Endodermal cell (in vitro differentiated cells): ENCODE results near the gene TRIAP1. TPM values are rescaled to one million over a fixed set of nuclear protein-coding genes. Genes with fewer than 3 reads are reported as not detected.

Experiments
- DNase-seq: peaks from one replicate; pipeline ENCODE4 v3.0.0-alpha.2; 2017
- H3K27ac ChIP-seq: 2 replicates; pipeline ENCODE4 v1.5.1; 2013; ENCODE audit warnings: mild to moderate bottlenecking, low read depth, low read length, moderate library complexity
- H3K27me3 ChIP-seq: 2 replicates; pipeline ENCODE4 v1.6.1; 2013; ENCODE audit warnings: mild to moderate bottlenecking, low read length, moderate library complexity; ENCODE audit not compliant: insufficient read depth, control insufficient read depth, poor library complexity, severe bottlenecking
- H3K36me3 ChIP-seq: 2 replicates; pipeline ENCODE4 v1.7.0; 2013; ENCODE audit warnings: mild to moderate bottlenecking, low read length, moderate library complexity; ENCODE audit not compliant: control insufficient read depth, insufficient read depth
- H3K4me1 ChIP-seq: one replicate; pipeline ENCODE4 v1.7.0; 2013; ENCODE audit warnings: low read length; ENCODE audit not compliant: control insufficient read depth, insufficient read depth
- H3K4me3 ChIP-seq: 2 replicates; pipeline ENCODE4 v1.5.1; 2013; ENCODE audit warnings: mild to moderate bottlenecking, low read length, moderate library complexity
- H3K9ac ChIP-seq: 2 replicates; pipeline ENCODE4 v1.6.1; 2013; ENCODE audit warnings: mild to moderate bottlenecking, low read length, moderate library complexity; ENCODE audit not compliant: poor library complexity, severe bottlenecking; ENCODE audit errors: extremely low read depth
- H3K9me3 ChIP-seq: 2 replicates; pipeline ENCODE4 v1.6.1; 2013; ENCODE audit warnings: mild to moderate bottlenecking, low read length, moderate library complexity; ENCODE audit not compliant: control insufficient read depth
- H3K27ac Mint-ChIP-seq: 2 replicates; pipeline ENCODE4 v1.8.0; 2020; ENCODE audit warnings: mixed read lengths
- H3K27me3 Mint-ChIP-seq: 2 replicates; pipeline ENCODE4 v1.8.0; 2021; ENCODE audit warnings: mild to moderate bottlenecking, mixed read lengths; ENCODE audit not compliant: insufficient read depth
- H3K36me3 Mint-ChIP-seq: 2 replicates; pipeline ENCODE4 v1.8.0; 2020; ENCODE audit warnings: low read depth, mixed read lengths
- H3K4me1 Mint-ChIP-seq: 2 replicates; pipeline ENCODE4 v1.8.0; 2020; ENCODE audit warnings: mixed read lengths
- H3K4me3 Mint-ChIP-seq: 2 replicates; pipeline ENCODE4 v1.8.0; 2020; ENCODE audit warnings: mild to moderate bottlenecking, moderate library complexity, mixed read lengths
- H3K9me3 Mint-ChIP-seq: 2 replicates; pipeline ENCODE4 v1.8.0; 2020; ENCODE audit warnings: mild to moderate bottlenecking, mixed read lengths
- WGBS, 2 experiments: methylation state at CpG; one replicate each; pipeline versions ENCODE4 v1.1.5 to v1.1.7; 2013; ENCODE audit warnings: missing lambda C conversion rate in 2 of 2, mixed read lengths in 1 of 2; ENCODE audit not compliant: insufficient coverage in 1 of 2, insufficient read length in 1 of 2; 5-methylcytosine and 5-hydroxymethylcytosine counted together
- total RNA-seq, 2 donors: library from RNA; stranded (reverse); fragmentation: NEBNext Ultra II Directional in 1 of 2; extraction: Animal tissue kit (Norgen Biotek cat#: 25700) in 1 of 2; gene quantifications; 2 replicates in 1 of 2; 3 replicates in 1 of 2; pipeline ENCODE4 v1.2.1, GENCODE V29; 2021
- TF ChIP-seq, protein P1 (sequence below): fragments of 200-600 bp; sonication (generic); conservative IDR thresholded peaks from 2 replicates; pipeline ENCODE4 v1.5.0; 2021; ENCODE audit warnings: antibody characterized with exemption, mild to moderate bottlenecking

Gene TRIAP1
- total RNA-seq, 2 donors from 2014 or later = 31.6 to 34.8 TPM

DNA sequence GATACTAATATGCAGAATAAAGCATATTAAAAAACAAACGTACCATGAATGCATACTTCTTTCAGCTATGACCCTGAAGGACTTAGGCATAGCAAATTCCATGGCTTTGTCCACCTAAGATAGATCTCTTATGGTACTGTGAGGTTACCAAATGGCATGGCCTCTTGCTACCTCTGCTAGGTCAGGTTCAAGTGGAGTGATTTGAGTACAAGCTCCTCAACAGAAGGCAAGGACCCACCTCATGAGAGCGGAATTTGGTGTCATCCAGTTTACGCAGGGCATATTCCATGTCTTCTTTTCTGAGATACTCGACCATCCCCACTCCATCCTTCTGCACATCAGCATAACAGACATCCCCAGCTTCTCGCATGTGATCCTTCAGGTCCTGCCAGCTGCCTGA is 17.5 kb upstream of the TRIAP1 start:
- H3K36me3 ChIP-seq = peaks cover 89% of the 10 kb centered on the region
- H3K27ac ChIP-seq = no peak overlapping the region
- Mint-ChIP-seq H3K4me1 (peaks cover 17% of the 10 kb centered on the region), H3K27me3 (no peaks in the 10 kb centered on the region), H3K27ac (no peak overlapping the region), H3K36me3 (peaks cover 80% of the 10 kb centered on the region), H3K9me3 (no peaks in the 10 kb centered on the region), H3K4me3 (no peak overlapping the region)
- no peak overlapping the region for H3K9ac ChIP-seq
- DNase-seq = no peak
- no peaks in the 10 kb centered on the region for H3K9me3 ChIP-seq
- 95 to 97% methylated on average over 4 to 5 of the region's 5 CpGs for WGBS, 2 experiments
- peaks cover 3% of the 10 kb centered on the region for H3K4me1 ChIP-seq
- H3K27me3 ChIP-seq = no peaks in the 10 kb centered on the region
- TF ChIP-seq, protein P1, sequence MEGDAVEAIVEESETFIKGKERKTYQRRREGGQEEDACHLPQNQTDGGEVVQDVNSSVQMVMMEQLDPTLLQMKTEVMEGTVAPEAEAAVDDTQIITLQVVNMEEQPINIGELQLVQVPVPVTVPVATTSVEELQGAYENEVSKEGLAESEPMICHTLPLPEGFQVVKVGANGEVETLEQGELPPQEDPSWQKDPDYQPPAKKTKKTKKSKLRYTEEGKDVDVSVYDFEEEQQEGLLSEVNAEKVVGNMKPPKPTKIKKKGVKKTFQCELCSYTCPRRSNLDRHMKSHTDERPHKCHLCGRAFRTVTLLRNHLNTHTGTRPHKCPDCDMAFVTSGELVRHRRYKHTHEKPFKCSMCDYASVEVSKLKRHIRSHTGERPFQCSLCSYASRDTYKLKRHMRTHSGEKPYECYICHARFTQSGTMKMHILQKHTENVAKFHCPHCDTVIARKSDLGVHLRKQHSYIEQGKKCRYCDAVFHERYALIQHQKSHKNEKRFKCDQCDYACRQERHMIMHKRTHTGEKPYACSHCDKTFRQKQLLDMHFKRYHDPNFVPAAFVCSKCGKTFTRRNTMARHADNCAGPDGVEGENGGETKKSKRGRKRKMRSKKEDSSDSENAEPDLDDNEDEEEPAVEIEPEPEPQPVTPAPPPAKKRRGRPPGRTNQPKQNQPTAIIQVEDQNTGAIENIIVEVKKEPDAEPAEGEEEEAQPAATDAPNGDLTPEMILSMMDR = no peak
- no peak overlapping the region for H3K4me3 ChIP-seq

DNA sequence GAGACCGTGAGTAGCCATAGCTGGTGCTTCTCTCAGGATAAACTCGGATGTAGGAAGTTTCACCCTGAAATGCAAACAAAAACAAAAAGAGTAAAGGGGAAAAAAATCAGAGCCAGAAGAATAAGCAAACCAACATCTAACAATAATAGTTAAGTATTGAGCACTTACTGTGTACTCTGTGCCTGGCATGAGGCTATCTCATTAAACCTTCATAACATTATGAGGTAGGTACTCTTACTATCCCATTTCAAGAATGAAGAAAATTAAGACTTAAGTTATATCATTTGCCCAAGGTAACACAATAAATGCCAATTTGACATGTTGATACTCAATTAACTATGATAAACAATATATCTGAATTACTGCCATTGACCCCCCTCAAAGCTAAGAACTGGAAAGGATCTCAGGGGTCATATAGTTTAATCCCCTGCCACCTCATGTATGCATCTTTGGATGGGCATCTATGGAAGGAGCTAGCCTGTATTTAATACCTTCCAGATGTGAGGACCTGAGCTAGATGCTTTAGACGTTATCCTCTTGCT is 16.0 kb upstream of the TRIAP1 start:
- H3K9me3 Mint-ChIP-seq = no peaks in the 10 kb centered on the region
- H3K27ac ChIP-seq = no peak overlapping the region
- H3K36me3 Mint-ChIP-seq = peaks cover 82% of the 10 kb centered on the region
- no peaks in the 10 kb centered on the region for H3K9me3 ChIP-seq
- WGBS, 2 experiments = 94 to 95% methylated on average over 2 to 3 of the region's 3 CpGs
- no peaks in the 10 kb centered on the region for H3K27me3 ChIP-seq
- TF ChIP-seq, protein P1 = no peak
- H3K4me3 ChIP-seq = no peak overlapping the region
- no peak overlapping the region for H3K9ac ChIP-seq
- H3K27ac Mint-ChIP-seq = no peak overlapping the region
- peaks cover 97% of the 10 kb centered on the region for H3K36me3 ChIP-seq
- no peaks in the 10 kb centered on the region for H3K27me3 Mint-ChIP-seq
- peaks cover 8% of the 10 kb centered on the region for H3K4me1 Mint-ChIP-seq
- peaks cover 3% of the 10 kb centered on the region for H3K4me1 ChIP-seq
- H3K4me3 Mint-ChIP-seq = no peak overlapping the region
- DNase-seq = no peak

DNA sequence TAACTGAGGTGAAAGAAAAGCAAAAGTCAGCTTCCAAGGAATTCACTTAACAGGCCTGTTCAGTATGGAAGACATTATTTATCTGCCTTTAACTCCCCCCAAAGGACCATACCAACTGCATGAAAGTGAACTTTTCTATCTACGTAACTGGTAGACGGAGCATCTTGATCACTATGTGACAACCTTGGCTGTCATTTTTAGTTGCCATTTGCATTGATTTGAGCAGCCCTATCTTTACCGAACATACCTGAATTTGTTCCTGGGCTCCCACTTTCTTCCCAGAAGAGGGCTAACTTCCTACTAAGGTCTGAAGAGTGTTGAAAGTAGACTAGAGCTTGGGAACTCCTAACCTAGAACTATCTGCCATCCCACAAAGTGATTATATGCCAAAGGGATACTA is 14.0 kb upstream of the TRIAP1 start:
- Histone ChIP-seq H3K9me3 (no peaks in the 10 kb centered on the region), H3K4me1 (no peaks in the 10 kb centered on the region), H3K27me3 (no peaks in the 10 kb centered on the region), H3K4me3 (no peak overlapping the region), H3K27ac (no peak overlapping the region), H3K36me3 (peaks cover 98% of the 10 kb centered on the region), H3K9ac (no peak overlapping the region)
- no peaks in the 10 kb centered on the region for H3K27me3 Mint-ChIP-seq
- no peak overlapping the region for H3K27ac Mint-ChIP-seq
- DNase-seq = no peak
- no peaks in the 10 kb centered on the region for H3K4me1 Mint-ChIP-seq
- TF ChIP-seq, protein P1 = no peak
- peaks cover 86% of the 10 kb centered on the region for H3K36me3 Mint-ChIP-seq
- no peak overlapping the region for H3K4me3 Mint-ChIP-seq
- 94 to 100% methylated on average over 3 of the region's 3 CpGs for WGBS, 2 experiments
- H3K9me3 Mint-ChIP-seq = no peaks in the 10 kb centered on the region
